Tongue (tissue), 2 donors: ENCODE data around the gene EXD3. TPM values are rescaled to one million over a fixed set of nuclear protein-coding genes. Genes with fewer than 3 reads are reported as not detected.

Experiments used
- DNase-seq: peaks from one replicate; pipeline ENCODE4 v3.0.0-alpha.2; 2015
- total RNA-seq: library from RNA; depleted of rRNA; stranded (reverse); fragments of >200 nt; gene quantifications from one replicate; pipeline ENCODE4 v1.2.3, GENCODE V29; 2014

Gene EXD3
- total RNA-seq, 1 donor from 2014 or later, result 19.9 TPM

GRCh38 chr9:137432687-137433348 lies 9.9 kb upstream of the EXD3 start:
- no peak for DNase-seq

GRCh38 chr9:137431416-137431931 lies 8.5 kb upstream of the EXD3 start:
- no peak for DNase-seq

- no peak for DNase-seq
Measured at GRCh38 chr9:137430723-137431415, 7.9 kb upstream of the EXD3 start.

GRCh38 chr9:137429974-137430722 lies 7.2 kb upstream of the EXD3 start:
- no peak for DNase-seq

GRCh38 chr9:137429546-137429890 lies 6.6 kb upstream of the EXD3 start:
- DNase-seq, result no peak

- DNase-seq, result no peak
Measured at GRCh38 chr9:137428841-137429545, 6.0 kb upstream of the EXD3 start.

GRCh38 chr9:137428311-137428630 lies 5.3 kb upstream of the EXD3 start:
- DNase-seq, result no peak

GRCh38 chr9:137427454-137428310 lies 4.7 kb upstream of the EXD3 start:
- no peak for DNase-seq

GRCh38 chr9:137426018-137426681 lies 3.2 kb upstream of the EXD3 start:
- DNase-seq, result no peak

- DNase-seq, result no peak
Measured at GRCh38 chr9:137423514-137424291, 741 bp upstream of the EXD3 start.

GRCh38 chr9:137421838-137422603 lies 941 bp downstream of the EXD3 start:
- DNase-seq, result no peak

GRCh38 chr9:137417161-137418021 lies 5.6 kb downstream of the EXD3 start:
- DNase-seq, result no peak

- no peak for DNase-seq
Measured at GRCh38 chr9:137416563-137417151, 6.3 kb downstream of the EXD3 start.

- DNase-seq, result no peak
Measured at GRCh38 chr9:137416006-137416562, 6.9 kb downstream of the EXD3 start.

GRCh38 chr9:137415451-137415850 lies 7.5 kb downstream of the EXD3 start:
- DNase-seq, result no peak

- DNase-seq, result no peak
Measured at GRCh38 chr9:137412431-137412830, 10.5 kb downstream of the EXD3 start.

- DNase-seq, result no peak
Measured at GRCh38 chr9:137411645-137412380, 11.1 kb downstream of the EXD3 start.
